WERI-Rb-1 (cell line): Measurements from ENCODE around the gene POLK.
"Not testable (repeated sequence)": the region's sequence is repeated elsewhere in the genome, so short reads cannot be mapped to it uniquely, and the experiment has no call there.

Experiments used
- DNase-seq: peaks from one replicate; pipeline ENCODE4 v3.0.0-alpha.2; 2020
- H3K27ac ChIP-seq: fragments of 250-450 bp; sonication (Bioruptor Pico); 2 replicates; pipeline ENCODE4 v1.5.1; 2020; ENCODE audit warnings: mild to moderate bottlenecking, moderate library complexity
- H3K27me3 ChIP-seq: fragments of 250-450 bp; sonication (Bioruptor Pico); 2 replicates; pipeline ENCODE4 v1.5.1; 2021; ENCODE audit warnings: mild to moderate bottlenecking, low read depth, moderate library complexity; ENCODE audit not compliant: insufficient read depth, severe bottlenecking
- H3K36me3 ChIP-seq: fragments of 250-450 bp; sonication (Bioruptor Pico); 2 replicates; pipeline ENCODE4 v1.5.1; 2020; ENCODE audit warnings: mild to moderate bottlenecking, moderate library complexity
- H3K4me3 ChIP-seq: 2 replicates; pipeline ENCODE4 v1.5.1; 2011; ENCODE audit warnings: low read depth, mild to moderate bottlenecking, control low read depth, low read length
- H3K9me3 ChIP-seq: fragments of 250-450 bp; sonication (Bioruptor Pico); 2 replicates; pipeline ENCODE4 v1.5.1; 2021; ENCODE audit warnings: mild to moderate bottlenecking, moderate library complexity; ENCODE audit not compliant: severe bottlenecking
- TF ChIP-seq, protein P1 (sequence below): IDR thresholded peaks from 2 replicates; pipeline ENCODE4 v1.5.1; 2011; ENCODE audit warnings: low read depth, mild to moderate bottlenecking, control low read depth, inconsistent platforms, low read length

Gene POLK

DNA sequence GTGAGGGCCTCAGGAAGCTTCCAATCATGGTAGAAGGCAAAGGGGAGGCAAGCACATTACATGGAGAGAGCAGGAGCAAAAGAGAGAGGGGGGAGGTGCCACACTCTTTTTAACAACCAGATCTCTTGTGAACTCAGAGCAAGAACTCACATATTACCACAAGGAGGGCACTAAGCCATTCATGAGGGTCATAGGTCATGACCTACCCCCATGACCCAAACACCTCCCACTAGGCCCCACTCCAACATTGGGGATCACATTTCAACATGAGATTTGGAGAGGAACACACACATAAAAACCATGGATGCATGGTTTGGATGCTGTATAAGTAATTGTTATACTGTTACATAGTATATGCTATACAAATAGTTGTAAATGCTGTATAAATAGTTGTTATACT, 17.5 kb downstream of the POLK start:
- Histone ChIP-seq H3K4me3 (no peak overlapping the region), H3K36me3 (no peaks in the 10 kb centered on the region), H3K27ac (no peak overlapping the region), H3K27me3 (no peaks in the 10 kb centered on the region), H3K9me3 (peaks cover 5% of the 10 kb centered on the region)
- DNase-seq = no peak
- TF ChIP-seq, protein P1, sequence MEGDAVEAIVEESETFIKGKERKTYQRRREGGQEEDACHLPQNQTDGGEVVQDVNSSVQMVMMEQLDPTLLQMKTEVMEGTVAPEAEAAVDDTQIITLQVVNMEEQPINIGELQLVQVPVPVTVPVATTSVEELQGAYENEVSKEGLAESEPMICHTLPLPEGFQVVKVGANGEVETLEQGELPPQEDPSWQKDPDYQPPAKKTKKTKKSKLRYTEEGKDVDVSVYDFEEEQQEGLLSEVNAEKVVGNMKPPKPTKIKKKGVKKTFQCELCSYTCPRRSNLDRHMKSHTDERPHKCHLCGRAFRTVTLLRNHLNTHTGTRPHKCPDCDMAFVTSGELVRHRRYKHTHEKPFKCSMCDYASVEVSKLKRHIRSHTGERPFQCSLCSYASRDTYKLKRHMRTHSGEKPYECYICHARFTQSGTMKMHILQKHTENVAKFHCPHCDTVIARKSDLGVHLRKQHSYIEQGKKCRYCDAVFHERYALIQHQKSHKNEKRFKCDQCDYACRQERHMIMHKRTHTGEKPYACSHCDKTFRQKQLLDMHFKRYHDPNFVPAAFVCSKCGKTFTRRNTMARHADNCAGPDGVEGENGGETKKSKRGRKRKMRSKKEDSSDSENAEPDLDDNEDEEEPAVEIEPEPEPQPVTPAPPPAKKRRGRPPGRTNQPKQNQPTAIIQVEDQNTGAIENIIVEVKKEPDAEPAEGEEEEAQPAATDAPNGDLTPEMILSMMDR = no peak

DNA sequence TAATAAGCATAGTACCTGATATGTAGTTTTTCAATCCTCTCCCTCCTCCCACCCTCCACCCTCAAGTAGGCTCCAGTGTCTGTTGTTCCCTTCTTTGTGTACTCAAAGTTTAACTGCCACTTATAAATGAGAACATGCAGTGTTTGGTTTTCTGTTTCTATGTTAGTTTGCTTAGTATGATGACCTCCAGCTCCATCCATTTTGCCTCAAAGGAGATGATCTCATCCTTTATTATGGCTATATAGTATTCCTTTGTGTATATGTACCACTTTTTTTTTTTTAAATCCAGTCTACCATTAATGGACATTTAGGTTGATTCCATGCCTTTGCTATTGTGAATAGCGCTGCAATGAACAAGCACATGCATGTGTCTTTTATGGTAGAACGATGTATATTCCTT, 20.5 kb downstream of the POLK start:
- no peak overlapping the region for H3K27ac ChIP-seq
- DNase-seq = no peak
- H3K27me3 ChIP-seq = no peaks in the 10 kb centered on the region
- no peaks in the 10 kb centered on the region for H3K36me3 ChIP-seq
- TF ChIP-seq, protein P1 = no peak
- no peak overlapping the region for H3K4me3 ChIP-seq
- H3K9me3 ChIP-seq = peaks cover 5% of the 10 kb centered on the region

DNA sequence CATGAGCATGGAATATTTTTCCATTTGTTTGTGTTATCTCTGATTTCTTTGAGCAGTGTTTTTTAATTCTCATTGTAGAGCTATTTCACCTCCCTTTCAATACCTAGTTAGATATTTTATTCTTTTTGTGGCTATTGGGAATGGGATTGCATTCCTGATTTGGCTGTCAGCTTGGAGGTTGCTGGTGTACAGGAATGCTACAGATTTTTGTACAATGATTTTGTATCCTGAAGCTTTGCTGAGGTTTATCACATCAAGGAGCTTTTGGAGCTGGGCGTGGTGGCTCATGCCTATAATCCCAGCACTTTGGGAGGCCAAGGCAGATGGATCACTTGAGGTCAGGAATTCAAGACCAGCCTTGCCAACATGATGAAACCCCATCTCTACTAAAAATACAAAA, 22.0 kb downstream of the POLK start:
- H3K27me3 ChIP-seq, H3K27ac ChIP-seq, H3K36me3 ChIP-seq, DNase-seq, H3K9me3 ChIP-seq, H3K4me3 ChIP-seq: not testable (repeated sequence)

DNA sequence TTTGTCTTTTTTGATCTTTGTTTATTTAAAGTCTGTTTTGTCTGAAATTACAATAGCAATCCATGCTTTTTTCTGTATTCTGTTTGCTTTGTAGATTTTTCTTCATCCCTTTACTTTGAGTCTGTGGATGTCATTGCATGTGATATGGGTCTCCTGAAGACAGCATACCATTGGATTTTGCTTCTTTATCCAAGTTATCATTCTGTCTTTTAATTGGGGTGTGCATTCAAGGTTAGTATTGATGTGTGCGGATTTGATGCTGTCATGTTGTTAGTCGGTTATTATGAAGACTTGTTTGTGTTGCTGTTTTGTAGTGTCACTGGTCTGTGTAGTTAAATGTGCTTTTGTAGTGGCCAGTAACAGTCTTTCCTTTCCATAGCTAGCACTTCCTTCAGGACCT, 23.0 kb downstream of the POLK start:
- Histone ChIP-seq H3K4me3 (no peak overlapping the region), H3K27ac (no peak overlapping the region), H3K36me3 (no peaks in the 10 kb centered on the region; the same call in 1 of the 2 replicates), H3K27me3 (no peaks in the 10 kb centered on the region), H3K9me3 (peaks cover 5% of the 10 kb centered on the region)
- TF ChIP-seq, protein P1 = no peak
- no peak for DNase-seq

DNA sequence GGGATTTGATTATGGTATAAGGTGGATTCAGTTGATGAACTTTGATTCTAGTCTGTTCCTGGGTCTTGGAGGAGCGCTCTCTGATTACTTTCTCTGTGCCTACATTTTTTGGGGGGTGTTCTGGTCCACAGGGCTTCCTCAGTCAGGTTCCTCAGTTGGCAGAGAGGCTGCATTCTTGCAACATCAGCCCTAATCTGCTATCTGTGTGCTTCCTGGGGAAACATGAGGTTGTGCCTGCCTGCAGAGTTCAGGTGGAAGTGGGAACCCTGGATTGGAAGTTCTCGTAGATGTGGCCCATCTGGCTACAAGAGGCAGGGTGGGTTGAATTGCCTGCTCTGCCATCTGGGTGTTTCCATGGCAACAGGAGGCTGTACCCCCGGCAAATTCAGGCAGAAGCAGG, 24.5 kb downstream of the POLK start:
- Histone ChIP-seq H3K4me3 (no peak overlapping the region), H3K27me3 (no peaks in the 10 kb centered on the region), H3K27ac (no peak overlapping the region), H3K36me3 (no peaks in the 10 kb centered on the region; the same call in 1 of the 2 replicates), H3K9me3 (peaks cover 5% of the 10 kb centered on the region)
- no peak for DNase-seq
- TF ChIP-seq, protein P1 = no peak

DNA sequence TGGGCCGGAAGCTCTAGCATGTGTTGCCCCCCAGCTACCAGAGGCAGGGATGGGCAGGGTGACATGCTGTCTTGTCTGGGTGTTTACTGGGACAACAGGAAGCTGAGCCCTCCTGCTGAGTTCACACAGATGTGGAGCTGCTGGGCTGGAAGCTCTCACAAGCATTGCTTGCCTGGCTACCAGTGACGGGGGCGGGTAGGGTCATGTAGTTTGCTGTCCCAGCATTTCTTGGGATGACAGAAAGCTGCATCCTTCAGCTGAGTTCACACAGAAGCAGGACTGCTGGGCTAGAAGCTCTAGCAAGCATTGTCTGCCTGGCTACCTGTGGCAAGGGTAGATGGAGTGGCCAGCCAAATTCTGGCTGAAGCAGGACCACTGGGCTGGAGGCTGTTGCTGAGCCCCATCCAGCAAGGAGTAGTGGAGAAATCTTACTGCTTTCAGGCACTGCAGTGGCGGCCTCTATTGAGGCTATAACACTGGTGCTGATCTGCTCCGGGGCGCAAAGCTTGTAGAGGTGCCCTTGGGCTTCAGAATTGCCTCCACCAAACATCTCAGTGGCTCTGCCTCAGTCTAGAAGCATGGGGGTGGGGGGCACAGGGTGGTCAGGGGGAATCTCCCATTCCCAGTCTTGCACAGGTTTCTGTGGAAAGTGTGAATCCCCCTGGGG, 25.1 kb downstream of the POLK start:
- Histone ChIP-seq H3K27ac (no peak overlapping the region), H3K27me3 (no peaks in the 10 kb centered on the region), H3K9me3 (peaks cover 5% of the 10 kb centered on the region), H3K36me3 (no peaks in the 10 kb centered on the region; the same call in 1 of the 2 replicates), H3K4me3 (no peak overlapping the region)
- TF ChIP-seq, protein P1 = no peak
- DNase-seq = no peak
